GM12873 (cell line): ENCODE measurements around the gene CHRNA1.

Experiments used
- CTCF ChIP-seq: IDR thresholded peaks from 2 replicates; pipeline ENCODE4 v1.5.1; 2012; ENCODE audit warnings: low read depth, mild to moderate bottlenecking, moderate library complexity, low read length, control low read depth; ENCODE audit not compliant: insufficient read depth; ENCODE audit errors: missing control alignments

The CHRNA1 gene

GRCh38 chr2:174788291-174788929, 24.1 kb upstream of the CHRNA1 start:
- no peak for TF ChIP-seq CTCF

- TF ChIP-seq CTCF, result no peak
Measured at GRCh38 chr2:174787487-174788205, 23.4 kb upstream of the CHRNA1 start.

- no peak for TF ChIP-seq CTCF
Measured at GRCh38 chr2:174786066-174786725, 21.9 kb upstream of the CHRNA1 start.

GRCh38 chr2:174785481-174785880, 21.2 kb upstream of the CHRNA1 start:
- no peak for TF ChIP-seq CTCF

GRCh38 chr2:174784909-174785308, 20.6 kb upstream of the CHRNA1 start:
- no peak for TF ChIP-seq CTCF

- no peak for TF ChIP-seq CTCF
Measured at GRCh38 chr2:174784316-174784715, 20.0 kb upstream of the CHRNA1 start.

DNA sequence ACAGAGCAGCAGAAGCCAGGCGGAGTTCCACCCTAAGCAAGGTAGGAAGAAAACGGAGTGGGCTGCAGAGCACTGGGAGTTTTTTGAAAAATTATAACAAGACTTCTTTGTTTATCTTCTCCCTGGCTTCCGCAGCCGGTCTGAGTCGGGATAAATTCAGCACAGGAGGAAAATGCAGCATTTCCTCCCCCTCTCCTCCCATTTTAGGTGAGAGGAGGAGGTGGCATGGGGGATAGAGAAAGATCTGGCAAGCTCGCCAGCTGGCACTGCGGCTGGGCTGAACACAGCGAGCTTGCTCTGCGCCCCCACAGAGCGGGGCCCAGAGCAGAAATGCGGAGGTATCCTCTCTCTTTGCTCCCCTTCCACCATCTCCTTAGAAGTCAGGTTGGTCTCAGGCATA, 17.7 kb upstream of the CHRNA1 start:
- no peak for TF ChIP-seq CTCF
